H1 (cell line): ENCODE data around the gene RFX3. TPM values are rescaled to one million over a fixed set of nuclear protein-coding genes. Genes with fewer than 3 reads are reported as not detected.

ENCODE experiments used
- CBX8 ChIP-seq: fragments of 300-800, 300-1000 bp; sonication (generic); IDR thresholded peaks from 2 replicates; pipeline ENCODE4 v1.7.1; 2016; ENCODE audit warnings: low read depth, low read length, borderline replicate concordance
- CHD2 ChIP-seq: IDR thresholded peaks from 2 replicates; pipeline ENCODE4 v1.6.1; 2012; ENCODE audit warnings: low read length, improper control_type of control experiment
- EP300 ChIP-seq, 2 experiments: IDR thresholded peaks; 1 replicate in 1 of 2; 2 replicates in 1 of 2; pipeline ENCODE4 v1.6.1; 2011 to 2012; ENCODE audit warnings: low read depth in 2 of 2, low read length in 2 of 2, mild to moderate bottlenecking in 2 of 2, borderline replicate concordance in 1 of 2, inconsistent platforms in 1 of 2, moderate library complexity in 1 of 2
- NRF1 ChIP-seq: IDR thresholded peaks from 2 replicates; pipeline ENCODE4 v1.6.1; 2011; ENCODE audit warnings: mild to moderate bottlenecking, low read depth, low read length, improper control_type of control experiment
- RBBP5 ChIP-seq: IDR thresholded peaks from 2 replicates; pipeline ENCODE4 v1.7.1; 2012; ENCODE audit warnings: low read depth, mild to moderate bottlenecking, inconsistent platforms, low read length, moderate library complexity, borderline replicate concordance
- RFX5 ChIP-seq: IDR thresholded peaks from 2 replicates; pipeline ENCODE4 v1.6.1; 2011; ENCODE audit warnings: low read depth, low read length, improper control_type of control experiment, borderline replicate concordance
- polyA plus RNA-seq, 7 experiments: library from polyadenylated mRNA; depleted of rRNA in 3 of 7; stranded (reverse) in 5 of 7; unstranded in 2 of 7; fragments of >200 nt in 5 of 7; fragments of 200-250 nt in 2 of 7; gene quantifications; 1 replicate in 5 of 7; 2 replicates in 1 of 7; 4 replicates in 1 of 7; pipeline versions ENCODE4 v1.2.1 to v1.2.3, GENCODE V29; 2011 to 2013; ENCODE audit warnings: missing spikeins in 2 of 7, mixed read lengths in 2 of 7
- total RNA-seq: library from RNA; stranded (reverse); fragmentation: NEBNext Ultra II Directional; extraction: Animal tissue kit (Norgen Biotek cat#: 25700); gene quantifications from 2 replicates; pipeline ENCODE4 v1.2.1, GENCODE V29; 2021

The RFX3 gene
- total and polyA plus RNA-seq, 2 of the 8 experiments (the other 6 are each of a cell fraction or from before 2014, with no cell fraction given), result 4.9 to 22.6 TPM

DNA sequence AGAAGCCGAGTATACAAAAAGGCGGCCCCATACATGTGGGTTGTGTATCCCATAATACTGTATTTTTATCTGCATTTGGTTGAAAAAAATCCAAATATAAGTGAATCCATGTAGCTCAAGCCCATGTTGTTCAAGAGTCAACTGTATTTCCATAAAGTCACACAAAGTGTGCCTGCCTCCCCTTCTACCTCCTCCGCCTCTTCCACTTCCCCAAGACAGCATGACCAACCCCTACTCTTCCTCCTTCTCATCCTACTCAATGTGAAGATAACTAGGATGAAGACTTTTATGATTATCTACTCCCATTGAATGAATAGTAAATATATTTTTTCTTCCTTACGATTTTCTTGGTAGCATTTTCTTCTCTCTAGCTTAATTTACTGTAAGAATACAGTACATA, 92.7 kb downstream of the RFX3 start (continued):
- TF ChIP-seq RBBP5 (no peak), EP300 (IDR thresholded peaks at IDR 0.05; ENCODE audit: borderline replicate concordance in 1 of 2, low read depth in 2 of 2, low read length in 2 of 2) (no peak), RFX5 (no peak), CBX8 (no peak), NRF1 (no peak), CHD2 (no peak)
